Measurements from ENCODE around the gene ZDHHC5.
A peak's percentile ranks its signal among the peaks of the same experiment; 100 is the strongest.
"Not testable (repeated sequence)": the region's sequence is repeated elsewhere in the genome, so short reads cannot be mapped to it uniquely, and the experiment has no call there.

The ZDHHC5 gene

GRCh38 chr11:57659669-57660068 lies 8.2 kb upstream of the ZDHHC5 start:
- H3K4me3 ChIP-seq, result no peak overlapping the region
- no peak overlapping the region for H3K27ac ChIP-seq

- Histone ChIP-seq H3K27ac (no peak overlapping the region), H3K4me3 (no peak overlapping the region)
These were observed 5.0 kb upstream of the ZDHHC5 start for GRCh38 chr11:57662893-57663292.

- H3K27ac ChIP-seq, result no peak overlapping the region
- H3K4me3 ChIP-seq, result no peak overlapping the region
These were observed 3.9 kb upstream of the ZDHHC5 start for GRCh38 chr11:57663975-57664374.

GRCh38 chr11:57667117-57667735 lies 688 bp upstream of the ZDHHC5 start:
- H3K27ac ChIP-seq, result peak overlapping the region; percentile 90 to 100 (median 99)
- H3K4me3 ChIP-seq, result peak overlapping the region; percentile 81 to 94 (median 88)

- H3K27ac ChIP-seq, result peak overlapping the region; percentile 89 to 100 (median 99)
- peak overlapping the region; percentile 81 to 94 (median 88) for H3K4me3 ChIP-seq
These were observed 494 bp downstream of the ZDHHC5 start for GRCh38 chr11:57668434-57668782.

GRCh38 chr11:57674251-57674650 lies 6.3 kb downstream of the ZDHHC5 start:
- peak overlapping the region in 14 of 21 experiments; percentile 20 to 75 (median 55) for H3K27ac ChIP-seq

GRCh38 chr11:57675176-57675941 lies 7.4 kb downstream of the ZDHHC5 start:
- Histone ChIP-seq H3K27ac (peak overlapping the region in 19 of 21 experiments; percentile 4 to 75 (median 39)), H3K4me3 (no peak overlapping the region)

More at GRCh38 chr11:57674251-57674650, 6.3 kb downstream of the ZDHHC5 start:
- H3K4me3 ChIP-seq, result no peak overlapping the region

GRCh38 chr11:57679396-57679795 lies 11.5 kb downstream of the ZDHHC5 start:
- H3K4me3 ChIP-seq, result no peak overlapping the region
- peak overlapping the region in 19 of 21 experiments; percentile 37 to 85 (median 72) for H3K27ac ChIP-seq

- no peak overlapping the region for H3K4me3 ChIP-seq
- H3K27ac ChIP-seq, result peak overlapping the region in 19 of 21 experiments; percentile 37 to 85 (median 72)
These were observed 12.6 kb downstream of the ZDHHC5 start for GRCh38 chr11:57680552-57680874.

- H3K27ac ChIP-seq, result peak overlapping the region in 18 of 21 experiments; percentile 11 to 85 (median 63)
- H3K4me3 ChIP-seq, result no peak overlapping the region
These were observed 13.3 kb downstream of the ZDHHC5 start for GRCh38 chr11:57681168-57681567.

GRCh38 chr11:57690474-57690873 lies 22.6 kb downstream of the ZDHHC5 start:
- not testable (repeated sequence) for H3K27ac ChIP-seq, H3K4me3 ChIP-seq

- Histone ChIP-seq H3K4me3 (no peak overlapping the region), H3K27ac (no peak overlapping the region)
These were observed 31.0 kb downstream of the ZDHHC5 start for GRCh38 chr11:57698843-57699365.

- H3K4me3 ChIP-seq, result no peak overlapping the region
- no peak overlapping the region for H3K27ac ChIP-seq
These were observed 31.9 kb downstream of the ZDHHC5 start for GRCh38 chr11:57699813-57700212.

GRCh38 chr11:57700425-57700824 lies 32.5 kb downstream of the ZDHHC5 start:
- Histone ChIP-seq H3K4me3 (no peak overlapping the region), H3K27ac (no peak overlapping the region)

GRCh38 chr11:57703341-57703740 lies 35.4 kb downstream of the ZDHHC5 start:
- Histone ChIP-seq H3K27ac (no peak overlapping the region), H3K4me3 (no peak overlapping the region)

GRCh38 chr11:57704932-57705331 lies 37.0 kb downstream of the ZDHHC5 start:
- no peak overlapping the region for H3K27ac ChIP-seq

GRCh38 chr11:57705432-57705831 lies 37.5 kb downstream of the ZDHHC5 start:
- not testable (repeated sequence) for H3K27ac ChIP-seq, H3K4me3 ChIP-seq

More at GRCh38 chr11:57704932-57705331, 37.0 kb downstream of the ZDHHC5 start:
- no peak overlapping the region for H3K4me3 ChIP-seq

- no peak overlapping the region for H3K27ac ChIP-seq
- no peak overlapping the region for H3K4me3 ChIP-seq
These were observed 42.0 kb downstream of the ZDHHC5 start for GRCh38 chr11:57709802-57710367.

- Histone ChIP-seq H3K27ac (peak within 1 kb of the TSS in 20 of 21 experiments; percentile 76 to 94 (median 89)), H3K4me3 (peak within 1 kb of the TSS; percentile 72 to 98 (median 92))
These were observed 43.7 kb downstream of the ZDHHC5 start, which contains the start of gene MED19 for GRCh38 chr11:57711414-57712255. MED19 (minus strand) TSS chr11:57712215; CDS start chr11:57712179, 36 bp downstream.

Measured in skin epidermis (tissue), 12 donors.